HepG2 (cell line): ENCODE data around the gene RAC3. TPM values are rescaled to one million over a fixed set of nuclear protein-coding genes. Genes with fewer than 3 reads are reported as not detected.

Experiments used
- AHDC1 ChIP-seq: sonication (generic); formaldehyde crosslinking; IDR thresholded peaks from 2 replicates; pipeline ENCODE4 v1.5.1; 2020; ENCODE audit warnings: mild to moderate bottlenecking, missing genetic modification reagents, borderline replicate concordance
- ETS1 ChIP-seq: sonication (generic); formaldehyde crosslinking; IDR thresholded peaks from 2 replicates; pipeline ENCODE4 v1.4.0; 2020; ENCODE audit warnings: missing genetic modification reagents
- HDAC2 ChIP-seq: sonication (generic); formaldehyde crosslinking; IDR thresholded peaks from 2 replicates; pipeline ENCODE4 v1.4.0; 2020; ENCODE audit warnings: missing genetic modification reagents
- HNF1B ChIP-seq: sonication (generic); formaldehyde crosslinking; IDR thresholded peaks from 2 replicates; pipeline ENCODE4 v1.5.1; 2020; ENCODE audit warnings: mild to moderate bottlenecking, moderate library complexity, missing genetic modification reagents
- MTF1 ChIP-seq: sonication (generic); formaldehyde crosslinking; IDR thresholded peaks from 2 replicates; pipeline ENCODE4 v1.5.0; 2020; ENCODE audit warnings: missing genetic modification reagents
- POLR2G ChIP-seq: fragments of 200-400 bp; formaldehyde crosslinking; IDR thresholded peaks from 2 replicates; pipeline ENCODE4 v1.6.1; 2018; ENCODE audit warnings: mild to moderate bottlenecking, low read depth, low read length, moderate library complexity
- PRDM10 ChIP-seq: sonication (generic); formaldehyde crosslinking; IDR thresholded peaks from 2 replicates; pipeline ENCODE4 v1.4.0; 2020; ENCODE audit warnings: low read depth, missing genetic modification reagents
- TIGD3 ChIP-seq: sonication (generic); formaldehyde crosslinking; IDR thresholded peaks from 2 replicates; pipeline ENCODE4 v1.5.1; 2020; ENCODE audit warnings: mild to moderate bottlenecking, missing genetic modification reagents, borderline replicate concordance
- TRIM22 ChIP-seq: fragments of 450-650 bp; IDR thresholded peaks from 2 replicates; pipeline ENCODE4 v1.6.1; 2017
- ZNF235 ChIP-seq: sonication (generic); formaldehyde crosslinking; IDR thresholded peaks from 2 replicates; pipeline ENCODE4 v1.8.1; 2023; ENCODE audit warnings: mild to moderate bottlenecking, missing genetic modification reagents, borderline replicate concordance
- ZNF530 ChIP-seq: sonication (generic); formaldehyde crosslinking; IDR thresholded peaks from 2 replicates; pipeline ENCODE4 v1.5.0; 2020; ENCODE audit warnings: low read depth, mild to moderate bottlenecking, missing genetic modification reagents
- ZNF652 ChIP-seq: IDR thresholded peaks from 2 replicates; pipeline ENCODE4 v1.6.1; 2016; ENCODE audit warnings: low read depth, borderline replicate concordance
- ZNF780A ChIP-seq: sonication (generic); formaldehyde crosslinking; IDR thresholded peaks from 2 replicates; pipeline ENCODE4 v1.8.0; 2022; ENCODE audit warnings: mild to moderate bottlenecking, missing genetic modification reagents, moderate library complexity
- polyA plus RNA-seq, 8 experiments: library from polyadenylated mRNA; depleted of rRNA in 3 of 8; stranded (reverse) in 7 of 8; unstranded in 1 of 8; fragments of >200 nt; fragmentation: Illumina TruSeq in 4 of 8; extraction: Trizol in 4 of 8; gene quantifications; 2 replicates each; pipeline versions ENCODE4 v1.2.1 to v1.2.3, GENCODE V29; 2011 to 2016; ENCODE audit warnings: low read depth in 4 of 8, missing spikeins in 1 of 8, mixed read lengths in 1 of 8; ENCODE audit not compliant: insufficient read depth in 1 of 8
- total RNA-seq, 5 experiments: library from RNA; depleted of rRNA; stranded (reverse); fragments of >200 nt; fragmentation: Illumina TruSeq; extraction: Trizol; gene quantifications; 2 replicates each; pipeline ENCODE4 v1.2.3, GENCODE V29; 2016; ENCODE audit warnings: low read depth in 1 of 5

Gene RAC3
- total and polyA plus RNA-seq, 2 of the 13 experiments (the other 11 are each of a cell fraction or from before 2014, with no cell fraction given): 10.5 to 21.3 TPM

- TF ChIP-seq PRDM10 (CRISPR knock-in tag) (0 out of 2 replicates have a peak, but pooled peaks have one; percentile 44), ZNF780A (CRISPR knock-in tag) (no peak), ZNF652 (CRISPR knock-in tag) (no peak), POLR2G (peak; percentile 55; the same call in 1 of the 2 replicates), TRIM22 (no peak), MTF1 (CRISPR knock-in tag) (no peak), ETS1 (CRISPR knock-in tag) (no peak), ZNF530 (CRISPR knock-in tag) (no peak), ZNF235 (CRISPR knock-in tag) (peak; percentile 85), TIGD3 (no peak), HDAC2 (CRISPR knock-in tag) (peak; percentile 73), AHDC1 (CRISPR knock-in tag) (peak; percentile 61; the same call in 1 of the 2 replicates), HNF1B (CRISPR knock-in tag) (no peak)
Observed at GRCh38 chr17:82065638-82066303, 34.3 kb downstream of the RAC3 start, which contains the start of gene DUS1L (continued).
